Uterus (tissue), 2 donors: ENCODE data around the gene NFXL1.

ENCODE experiments used
- CTCF ChIP-seq, 4 experiments: fragments of 200-600 bp in 2 of 4; fragments of 450-650 bp in 2 of 4; sonication (generic) in 2 of 4; IDR thresholded peaks; one replicate each; pipeline ENCODE4 v1.5.1; 2016 to 2019; ENCODE audit warnings: antibody characterized with exemption in 4 of 4, mild to moderate bottlenecking in 2 of 4, moderate library complexity in 1 of 4
- POLR2A ChIP-seq, 2 donors: fragments of 450-650 bp; IDR thresholded peaks; one replicate each; pipeline ENCODE4 v1.6.1; 2016; ENCODE audit warnings: antibody characterized with exemption in 2 of 2, mild to moderate bottlenecking in 1 of 2, moderate library complexity in 1 of 2

GRCh38 chr4:47829438-47829837 is 84.9 kb downstream of the NFXL1 start:
- TF ChIP-seq CTCF (IDR thresholded peaks at IDR 0.05): no peak
- TF ChIP-seq POLR2A (IDR thresholded peaks at IDR 0.05): no peak
